A673 (cell line): ENCODE measurements around the gene SLC17A8. TPM values are rescaled to one million over a fixed set of nuclear protein-coding genes. Genes with fewer than 3 reads are reported as not detected.

Experiments
- BruUV-seq: library from RNA; stranded (reverse); fragments of 400-500 nt; replicated peaks from 2 replicates; lab custom pipeline; 2021; lab: Mats Ljungman, UMichigan
- CTCF ChIA-PET: fragments of 300-600 bp; sonication (Branson Sonifier 250); formaldehyde crosslinking; loops from one replicate; lab custom pipeline; 2022; ENCODE audit warnings: antibody characterized with exemption; lab: Charles Lee
- POLR2A ChIA-PET: fragments of 300-600 bp; sonication (Branson Sonifier 250); formaldehyde crosslinking; loops from one replicate; lab custom pipeline; 2022; ENCODE audit warnings: antibody characterized with exemption; ENCODE audit not compliant: low non-redundant PET; lab: Charles Lee
- DNase-seq: peaks from one replicate; pipeline ENCODE4 v3.0.0-alpha.2; 2015; ENCODE audit warnings: low spot score
- H3K27ac ChIP-seq: fragments of 200-600 bp; sonication (generic); 2 replicates; pipeline ENCODE4 v1.5.1; 2016; ENCODE audit warnings: mixed run types, low read depth, mild to moderate bottlenecking, mixed read lengths, antibody characterized with exemption, low read length; ENCODE audit not compliant: poor library complexity, severe bottlenecking
- H3K27me3 ChIP-seq: fragments of 200-600 bp; sonication (generic); replicated peaks from 2 replicates; pipeline ENCODE4 v1.6.1; 2017; ENCODE audit warnings: mixed run types, low read depth, mild to moderate bottlenecking, mixed read lengths, antibody characterized with exemption, low read length; ENCODE audit not compliant: insufficient read depth, poor library complexity
- H3K36me3 ChIP-seq: fragments of 200-600 bp; sonication (generic); 2 replicates; pipeline ENCODE4 v1.6.1; 2016; ENCODE audit warnings: mixed run types, mild to moderate bottlenecking, mixed read lengths, antibody characterized with exemption, low read length; ENCODE audit not compliant: insufficient read depth, poor library complexity, severe bottlenecking
- H3K4me1 ChIP-seq: fragments of 200-600 bp; sonication (generic); 2 replicates; pipeline ENCODE4 v1.6.1; 2017; ENCODE audit warnings: mixed run types, mild to moderate bottlenecking, mixed read lengths, antibody characterized with exemption, low read length; ENCODE audit not compliant: insufficient read depth, poor library complexity, severe bottlenecking
- H3K4me3 ChIP-seq: fragments of 200-600 bp; sonication (generic); 2 replicates; pipeline ENCODE4 v1.5.1; 2016; ENCODE audit warnings: low read depth, mixed run types, mild to moderate bottlenecking, mixed read lengths, low read length; ENCODE audit not compliant: poor library complexity, severe bottlenecking
- H3K9me3 ChIP-seq: fragments of 200-600 bp; sonication (generic); 2 replicates; pipeline ENCODE4 v1.6.1; 2016; ENCODE audit warnings: mixed run types, low read depth, mild to moderate bottlenecking, mixed read lengths, antibody characterized with exemption, low read length; ENCODE audit not compliant: poor library complexity, severe bottlenecking
- CTCF ChIP-seq: fragments of 300-800, 200-600 bp; sonication (generic); conservative IDR thresholded peaks from 2 replicates; pipeline ENCODE4 v1.5.1; 2017; ENCODE audit warnings: low read depth, mild to moderate bottlenecking, antibody characterized with exemption, low read length, moderate library complexity, mixed read lengths
- EZH2 ChIP-seq: fragments of 200-600 bp; sonication (generic); IDR thresholded peaks from 2 replicates; pipeline ENCODE4 v1.6.1; 2017; ENCODE audit warnings: borderline replicate concordance, low read depth, mild to moderate bottlenecking, mixed read lengths, antibody characterized with exemption, low read length; ENCODE audit not compliant: poor library complexity, severe bottlenecking
- intact Hi-C: fragments of 100-400 bp; cut with micrococcal nuclease; formaldehyde crosslinking; loops from one replicate; pipeline ENCODE4 v1.10.0; 2022; ENCODE audit not compliant: unreplicated experiment
- total RNA-seq: library from RNA; stranded (reverse); gene quantifications from 2 replicates; pipeline ENCODE4 v1.2.3, GENCODE V29; 2021

Gene SLC17A8
- total RNA-seq, 1 experiment from 2014 or later = not detected

- DNase-seq = no peak
- Histone ChIP-seq H3K4me1 (no peaks in the 10 kb centered on the region), H3K9me3 (no peaks in the 10 kb centered on the region), H3K27me3 (no peaks in the 10 kb centered on the region), H3K36me3 (no peaks in the 10 kb centered on the region), H3K4me3 (no peak overlapping the region), H3K27ac (no peak overlapping the region)
- intact Hi-C loops = no loop called here
- TF ChIP-seq CTCF = no peak
- ChIA-PET POLR2A (no interaction called here), CTCF (no interaction called here)
- BruUV-seq = no TSS peak
These were observed 56.1 kb downstream of the SLC17A8 start for GRCh38 chr12:100413001-100413400.

GRCh38 chr12:100414739-100415138 lies 57.9 kb downstream of the SLC17A8 start:
- no peak for TF ChIP-seq CTCF
- no peak for TF ChIP-seq EZH2
- POLR2A ChIA-PET = no interaction called here

GRCh38 chr12:100422646-100423045 lies 65.8 kb downstream of the SLC17A8 start:
- Histone ChIP-seq H3K4me1 (no peaks in the 10 kb centered on the region), H3K9me3 (no peaks in the 10 kb centered on the region), H3K27me3 (no peaks in the 10 kb centered on the region), H3K36me3 (no peaks in the 10 kb centered on the region), H3K4me3 (no peak overlapping the region), H3K27ac (no peak overlapping the region)
- ChIA-PET POLR2A (no interaction called here), CTCF (no interaction called here)
- no peak for DNase-seq
- BruUV-seq = no TSS peak
- no peak for TF ChIP-seq CTCF
- intact Hi-C loops = no loop called here

More at GRCh38 chr12:100414739-100415138, 57.9 kb downstream of the SLC17A8 start:
- DNase-seq = no peak
- H3K27ac ChIP-seq = no peak overlapping the region
- BruUV-seq = no TSS peak
- H3K27me3 ChIP-seq = no peaks in the 10 kb centered on the region
- no peaks in the 10 kb centered on the region for H3K9me3 ChIP-seq
- CTCF ChIA-PET = no interaction called here
- no peak overlapping the region for H3K4me3 ChIP-seq
- H3K4me1 ChIP-seq = no peaks in the 10 kb centered on the region
- H3K36me3 ChIP-seq = no peaks in the 10 kb centered on the region
- intact Hi-C loops = no loop called here
